H1 (cell line): ENCODE results near the gene LTN1. TPM values are rescaled to one million over a fixed set of nuclear protein-coding genes. Genes with fewer than 3 reads are reported as not detected.

Experiments
- CTCF ChIA-PET: fragments of 300-600 bp; sonication (Branson Sonifier 250); formaldehyde crosslinking; loops from one replicate; lab custom pipeline; 2021; ENCODE audit not compliant: partially characterized antibody; lab: Charles Lee
- POLR2A ChIA-PET: fragments of 300-600 bp; sonication (Branson Sonifier 250); formaldehyde crosslinking; loops from one replicate; lab custom pipeline; 2021; ENCODE audit warnings: inconsistent platforms; ENCODE audit not compliant: partially characterized antibody; lab: Charles Lee
- DNase-seq, 2 experiments: peaks; one replicate each; pipeline versions ENCODE4 v3.0.0 to v3.0.0-alpha.2; 2010 to 2022; ENCODE audit warnings: low spot score in 2 of 2, low read depth in 1 of 2, mixed read lengths in 1 of 2
- FAIRE-seq: peaks from 2 replicates; lab custom pipeline; 2011; peaks lifted over from hg19 to GRCh38; lab: Jason Lieb, UNC
- H2AFZ ChIP-seq: 2 replicates; pipeline ENCODE4 v1.8.1; 2012; ENCODE audit warnings: low read length, inconsistent platforms
- H2AK5ac ChIP-seq: 2 replicates; pipeline ENCODE4 v1.6.1; 2013; ENCODE audit warnings: low read depth, low read length
- H2BK120ac ChIP-seq: replicated peaks from 2 replicates; pipeline ENCODE3; 2013; ENCODE audit warnings: low read depth, low read length, inconsistent platforms
- H2BK12ac ChIP-seq: 2 replicates; pipeline ENCODE4 v1.6.1; 2013; ENCODE audit warnings: low read depth, low read length
- H2BK15ac ChIP-seq: 2 replicates; pipeline ENCODE4 v1.6.1; 2013; ENCODE audit warnings: low read length
- H2BK20ac ChIP-seq: 2 replicates; pipeline ENCODE4 v1.6.1; 2013; ENCODE audit warnings: low read length
- H2BK5ac ChIP-seq: 2 replicates; pipeline ENCODE4 v1.6.1; 2013; ENCODE audit warnings: low read depth, low read length
- H3K14ac ChIP-seq: 2 replicates; pipeline ENCODE4 v1.6.1; 2013; ENCODE audit warnings: inconsistent platforms; ENCODE audit not compliant: insufficient read length
- H3K18ac ChIP-seq: 2 replicates; pipeline ENCODE4 v1.6.1; 2013; ENCODE audit warnings: low read length; ENCODE audit errors: extremely low read depth
- H3K23ac ChIP-seq: 2 replicates; pipeline ENCODE4 v1.6.1; 2013; ENCODE audit warnings: inconsistent platforms; ENCODE audit not compliant: insufficient read length
- H3K23me2 ChIP-seq: 2 replicates; pipeline ENCODE4 v1.6.1; 2013; ENCODE audit warnings: low read depth, low read length
- H3K27ac ChIP-seq: 2 replicates; pipeline ENCODE4 v1.6.1; 2011; ENCODE audit warnings: low read depth, low read length, inconsistent platforms
- H3K27me3 ChIP-seq, 4 experiments: replicated peaks in 1 of 4; 1 replicate in 1 of 4; 2 replicates in 3 of 4; pipeline versions ENCODE4 v1.6.1 to v1.8.1; 2011 to 2013; ENCODE audit warnings: low read length in 3 of 4, mild to moderate bottlenecking in 3 of 4, inconsistent platforms in 2 of 4, mixed read lengths in 2 of 4, moderate library complexity in 1 of 4; ENCODE audit not compliant: control insufficient read depth in 3 of 4, insufficient read depth in 3 of 4; ENCODE audit errors: extremely low read depth in 1 of 4
- H3K36me3 ChIP-seq, 4 experiments: 2 replicates each; pipeline versions ENCODE4 v1.6.1 to v1.8.1; 2011 to 2013; ENCODE audit warnings: mild to moderate bottlenecking in 4 of 4, low read length in 3 of 4, moderate library complexity in 2 of 4, control low read depth in 1 of 4, inconsistent platforms in 1 of 4; ENCODE audit not compliant: insufficient read depth in 4 of 4, control insufficient read depth in 2 of 4
- H3K4ac ChIP-seq: replicated peaks from 2 replicates; pipeline ENCODE3; 2013; ENCODE audit warnings: low read length, low read depth, mixed read lengths, inconsistent platforms; ENCODE audit not compliant: insufficient read length
- H3K4me1 ChIP-seq, 4 experiments: replicated peaks in 1 of 4; 1 replicate in 1 of 4; 2 replicates in 3 of 4; pipeline versions ENCODE4 v1.6.1 to v1.8.1; 2011 to 2013; ENCODE audit warnings: low read length in 3 of 4, inconsistent platforms in 2 of 4, mixed read lengths in 1 of 4; ENCODE audit not compliant: insufficient read depth in 4 of 4, control insufficient read depth in 3 of 4
- H3K4me2 ChIP-seq, 2 experiments: 2 replicates each; pipeline versions ENCODE4 v1.6.1 to v1.8.1; 2011 to 2013; ENCODE audit warnings: low read depth in 2 of 2, low read length in 2 of 2, control low read depth in 1 of 2, inconsistent platforms in 1 of 2, mild to moderate bottlenecking in 1 of 2; ENCODE audit not compliant: insufficient read depth in 1 of 2
- H3K4me3 ChIP-seq, 4 experiments: fragments of 200-600, 300-600 bp in 1 of 4; sonication (generic), shearing (Covaris generic), sonication (Bioruptor Twin) in 1 of 4; 2 replicates each; pipeline versions ENCODE4 v1.5.1 to v1.8.1; 2011 to 2016; ENCODE audit warnings: low read length in 4 of 4, low read depth in 3 of 4, control low read depth in 2 of 4, inconsistent platforms in 2 of 4, mild to moderate bottlenecking in 2 of 4, mixed read lengths in 1 of 4, moderate library complexity in 1 of 4; ENCODE audit not compliant: insufficient read depth in 2 of 4; ENCODE audit errors: extremely low read depth in 1 of 4
- H3K56ac ChIP-seq: replicated peaks from 2 replicates; pipeline ENCODE3; 2013; ENCODE audit warnings: low read depth, mild to moderate bottlenecking, mixed read lengths, low read length, inconsistent platforms; ENCODE audit not compliant: insufficient read length
- H3K79me1 ChIP-seq: 2 replicates; pipeline ENCODE4 v1.6.1; 2013; ENCODE audit warnings: low read depth, low read length, control low read depth
- H3K79me2 ChIP-seq, 2 experiments: 2 replicates each; pipeline versions ENCODE4 v1.6.1 to v1.8.1; 2012 to 2013; ENCODE audit warnings: low read length in 2 of 2, mild to moderate bottlenecking in 2 of 2, inconsistent platforms in 1 of 2; ENCODE audit not compliant: insufficient read depth in 2 of 2, control insufficient read depth in 1 of 2
- H3K9ac ChIP-seq, 4 experiments: replicated peaks in 1 of 4; 1 replicate in 1 of 4; 2 replicates in 3 of 4; pipeline versions ENCODE4 v1.6.1 to v1.8.1; 2011 to 2013; ENCODE audit warnings: low read depth in 3 of 4, low read length in 3 of 4, control low read depth in 2 of 4, mild to moderate bottlenecking in 2 of 4, moderate library complexity in 2 of 4, inconsistent platforms in 1 of 4; ENCODE audit errors: extremely low read depth in 1 of 4
- H3K9me3 ChIP-seq, 2 experiments: 2 replicates each; pipeline versions ENCODE4 v1.6.1 to v1.8.1; 2012 to 2013; ENCODE audit warnings: mild to moderate bottlenecking in 2 of 2, moderate library complexity in 2 of 2, control low read depth in 1 of 2, inconsistent platforms in 1 of 2, low read depth in 1 of 2, low read length in 1 of 2, mixed read lengths in 1 of 2; ENCODE audit not compliant: insufficient read depth in 2 of 2
- H4K20me1 ChIP-seq, 2 experiments: replicated peaks in 1 of 2; 2 replicates each; pipeline versions ENCODE3 to v1.8.1; 2011 to 2013; ENCODE audit warnings: inconsistent platforms in 2 of 2, low read length in 2 of 2, mild to moderate bottlenecking in 1 of 2; ENCODE audit not compliant: insufficient read depth in 2 of 2, control insufficient read depth in 1 of 2
- H4K5ac ChIP-seq: 2 replicates; pipeline ENCODE4 v1.6.1; 2013; ENCODE audit warnings: low read length, low read depth, mixed read lengths, inconsistent platforms; ENCODE audit not compliant: insufficient read length
- H4K8ac ChIP-seq: 2 replicates; pipeline ENCODE4 v1.8.0; 2013; ENCODE audit warnings: mild to moderate bottlenecking, moderate library complexity, low read length, inconsistent platforms; ENCODE audit not compliant: insufficient read depth; ENCODE audit errors: extremely low read depth
- H4K91ac ChIP-seq: replicated peaks from 2 replicates; pipeline ENCODE3; 2013; ENCODE audit warnings: low read length, mixed read lengths, inconsistent platforms; ENCODE audit not compliant: insufficient read length
- CHD1 ChIP-seq: IDR thresholded peaks from 2 replicates; pipeline ENCODE4 v1.6.1; 2012; ENCODE audit warnings: low read depth, low read length, improper control_type of control experiment
- CTBP2 ChIP-seq: IDR thresholded peaks from 2 replicates; pipeline ENCODE4 v1.7.0; 2011; ENCODE audit warnings: borderline replicate concordance, mild to moderate bottlenecking, moderate library complexity, mixed read lengths, low read length; ENCODE audit not compliant: insufficient read depth, insufficient read length
- E2F6 ChIP-seq: IDR thresholded peaks from 2 replicates; pipeline ENCODE4 v1.6.1; 2012; ENCODE audit warnings: inconsistent platforms
- FOSL1 ChIP-seq: IDR thresholded peaks from 2 replicates; pipeline ENCODE4 v1.6.1; 2011; ENCODE audit warnings: mild to moderate bottlenecking, low read depth, low read length, moderate library complexity; ENCODE audit not compliant: insufficient read depth
- MAX ChIP-seq: IDR thresholded peaks from 2 replicates; pipeline ENCODE4 v1.6.1; 2012; ENCODE audit warnings: inconsistent platforms
- POLR2A ChIP-seq, 2 experiments: IDR thresholded peaks; 1 replicate in 1 of 2; 2 replicates in 1 of 2; pipeline ENCODE4 v1.6.1; 2011; ENCODE audit warnings: low read depth in 2 of 2, low read length in 2 of 2, mild to moderate bottlenecking in 2 of 2; ENCODE audit errors: control extremely low read depth in 1 of 2
- POLR2AphosphoS5 ChIP-seq: IDR thresholded peaks from 2 replicates; pipeline ENCODE4 v1.6.1; 2011; ENCODE audit warnings: low read depth, low read length
- RAD21 ChIP-seq, 2 experiments: IDR thresholded peaks in 1 of 2; conservative IDR thresholded peaks in 1 of 2; 2 replicates each; pipeline ENCODE4 v1.6.1; 2011; ENCODE audit warnings: low read depth in 2 of 2, low read length in 2 of 2, improper control_type of control experiment in 1 of 2, inconsistent platforms in 1 of 2, mild to moderate bottlenecking in 1 of 2, moderate library complexity in 1 of 2
- TAF7 ChIP-seq: optimal IDR thresholded peaks from 2 replicates; pipeline ENCODE3; 2011; ENCODE audit warnings: low read depth, mild to moderate bottlenecking, inconsistent platforms, low read length, moderate library complexity, borderline replicate concordance
- TEAD4 ChIP-seq: IDR thresholded peaks from 2 replicates; pipeline ENCODE4 v1.6.1; 2012; ENCODE audit warnings: low read depth, low read length, inconsistent platforms, mixed read lengths
- WGBS, 2 experiments: shearing (Covaris generic) in 1 of 2; methylation state at CpG; one replicate each; pipeline versions ENCODE4 v1.1.6 to v1.1.7; 2013 to 2015; ENCODE audit warnings: low lambda C conversion rate in 2 of 2, mixed read lengths in 2 of 2, inconsistent platforms in 1 of 2, low coverage in 1 of 2, missing lambda C conversion rate in 1 of 2; ENCODE audit not compliant: insufficient replicate concordance in 2 of 2, insufficient coverage in 1 of 2, insufficient read length in 1 of 2; ENCODE audit errors: extremely low coverage in 1 of 2, missing lambda C conversion rate in 1 of 2; 5-methylcytosine and 5-hydroxymethylcytosine counted together
- polyA plus RNA-seq, 7 experiments: library from polyadenylated mRNA; depleted of rRNA in 3 of 7; stranded (reverse) in 5 of 7; unstranded in 2 of 7; fragments of >200 nt in 5 of 7; fragments of 200-250 nt in 2 of 7; gene quantifications; 1 replicate in 5 of 7; 2 replicates in 1 of 7; 4 replicates in 1 of 7; pipeline versions ENCODE4 v1.2.1 to v1.2.3, GENCODE V29; 2011 to 2013; ENCODE audit warnings: missing spikeins in 2 of 7, mixed read lengths in 2 of 7
- total RNA-seq: library from RNA; stranded (reverse); fragmentation: NEBNext Ultra II Directional; extraction: Animal tissue kit (Norgen Biotek cat#: 25700); gene quantifications from 2 replicates; pipeline ENCODE4 v1.2.1, GENCODE V29; 2021

The LTN1 gene
- total and polyA plus RNA-seq, 2 of the 8 experiments (the other 6 are each of a cell fraction or from before 2014, with no cell fraction given), result 3.2 to 23.5 TPM

GRCh38 chr21:28884976-28885852 lies 107.5 kb downstream of the LTN1 start:
- DNase-seq (peak; percentile 51 to 83), FAIRE-seq (no peak)
- Histone ChIP-seq H3K23ac (no peak overlapping the region), H3K4ac (peak overlapping the region; percentile 71), H2BK5ac (peak overlapping the region; percentile 93; the same call in 1 of the 2 replicates), H2AFZ (peak overlapping the region; percentile 87), H4K8ac (peak overlapping the region; percentile 98), H2AK5ac (no peak overlapping the region), H2BK20ac (no peak overlapping the region), H3K9ac (peak overlapping the region; percentile 54 to 90 (median 88)), H3K79me1 (no peaks in the 10 kb centered on the region), H3K4me2 (peak overlapping the region; percentile 74 to 92), H3K4me1 (no peaks in the 10 kb centered on the region; a peak in 1 of 7 replicates), H3K27me3 (no peaks in the 10 kb centered on the region; a peak in 1 of 7 replicates), H3K4me3 (peak overlapping the region; percentile 66 to 87 (median 72)), H3K79me2 (no peaks in the 10 kb centered on the region), H2BK12ac (peak overlapping the region; percentile 80), H3K9me3 (no peaks in the 10 kb centered on the region), H3K18ac (peak overlapping the region; percentile 83; the same call in 1 of the 2 replicates), H4K20me1 (no peaks in the 10 kb centered on the region), H2BK120ac (no peak overlapping the region), H4K91ac (peak overlapping the region; percentile 45), H4K5ac (peak overlapping the region; percentile 94), H3K56ac (peak overlapping the region; percentile 70), H3K27ac (peak overlapping the region; percentile 77), H3K36me3 (peaks cover 0 to 13% (median 5%) of the 10 kb centered on the region in 4 experiments; a peak in 4 of 8 replicates), H3K23me2 (no peaks in the 10 kb centered on the region), H2BK15ac (0 out of 2 replicates have a peak overlapping the region, but pooled peaks have one; percentile 93), H3K14ac (peak overlapping the region; percentile 100)
- ChIA-PET CTCF (interaction anchor here (1.1 to 2.0 kb wide), 2 partner anchors 8 to 140 kb away, joined by 3 to 7 read pairs; no protein-coding TSS in a partner anchor), POLR2A (no interaction called here)
- WGBS, 2 experiments, result 5% methylated on average over 47 of the region's 47 CpGs; no CpG with 5 or more reads in 1 of the 2 experiments
- TF ChIP-seq POLR2AphosphoS5, result peak; percentile 84; the same call in 1 of the 2 replicates
- peak; percentile 39; the same call in 1 of the 2 replicates for TF ChIP-seq TEAD4
- no peak for TF ChIP-seq FOSL1
- no peak for TF ChIP-seq CHD1
- peak; percentile 98 for TF ChIP-seq E2F6
- TF ChIP-seq RAD21 (IDR thresholded peaks at IDR 0.05 in 1 of 2, conservative IDR thresholded peaks at IDR 0.05 in 1 of 2; ENCODE audit: low read depth in 2 of 2, low read length in 2 of 2), result no peak
- no peak for TF ChIP-seq TAF7
- TF ChIP-seq CTBP2, result no peak
- TF ChIP-seq MAX, result peak; percentile 99
- TF ChIP-seq POLR2A (IDR thresholded peaks at IDR 0.05; ENCODE audit: control extremely low read depth in 1 of 2, low read depth in 2 of 2, low read length in 2 of 2), result peak in 1 of 2 experiments; percentile 78; a peak in 2 of 3 replicates
